ENCODE data around the gene RHCG. TPM values are rescaled to one million over a fixed set of nuclear protein-coding genes. Genes with fewer than 3 reads are reported as not detected.

RHCG gene
- total and polyA plus RNA-seq, 2 donors, result 0.13 to 0.16 TPM

DNA sequence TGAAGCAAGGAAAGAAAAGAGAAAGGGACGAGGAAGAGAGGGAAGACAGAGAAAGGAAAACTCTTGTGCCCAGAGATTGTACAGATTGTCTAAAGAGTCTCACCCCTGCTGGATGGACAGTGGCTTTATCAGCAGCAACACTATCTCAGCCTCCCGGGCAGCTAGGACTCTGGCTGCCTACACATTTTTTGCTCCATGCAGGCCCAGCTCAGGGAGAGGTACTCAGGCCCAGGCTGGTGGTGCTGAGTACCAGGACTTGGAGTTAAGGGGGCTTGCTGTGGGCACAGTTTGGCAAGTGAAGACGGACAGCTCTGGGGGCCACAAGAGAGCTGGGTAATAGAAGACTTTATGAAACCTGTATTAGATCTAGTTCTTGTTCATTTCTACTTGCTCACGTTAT lies 19.1 kb upstream of the RHCG start:
- H3K36me3 ChIP-seq (ENCODE audit: insufficient read depth), result no peaks in the 10 kb centered on the region
- H3K4me1 ChIP-seq (ENCODE audit: insufficient read depth), result no peaks in the 10 kb centered on the region
- WGBS, result 76% methylated on average over 4 of the region's 4 CpGs
- no peak overlapping the region for H3K27ac ChIP-seq (ENCODE audit: low read depth)
- DNase-seq (ENCODE audit: extremely low spot score), result no peak
- H3K4me3 ChIP-seq (ENCODE audit: low read depth, low read length), result no peak overlapping the region

DNA sequence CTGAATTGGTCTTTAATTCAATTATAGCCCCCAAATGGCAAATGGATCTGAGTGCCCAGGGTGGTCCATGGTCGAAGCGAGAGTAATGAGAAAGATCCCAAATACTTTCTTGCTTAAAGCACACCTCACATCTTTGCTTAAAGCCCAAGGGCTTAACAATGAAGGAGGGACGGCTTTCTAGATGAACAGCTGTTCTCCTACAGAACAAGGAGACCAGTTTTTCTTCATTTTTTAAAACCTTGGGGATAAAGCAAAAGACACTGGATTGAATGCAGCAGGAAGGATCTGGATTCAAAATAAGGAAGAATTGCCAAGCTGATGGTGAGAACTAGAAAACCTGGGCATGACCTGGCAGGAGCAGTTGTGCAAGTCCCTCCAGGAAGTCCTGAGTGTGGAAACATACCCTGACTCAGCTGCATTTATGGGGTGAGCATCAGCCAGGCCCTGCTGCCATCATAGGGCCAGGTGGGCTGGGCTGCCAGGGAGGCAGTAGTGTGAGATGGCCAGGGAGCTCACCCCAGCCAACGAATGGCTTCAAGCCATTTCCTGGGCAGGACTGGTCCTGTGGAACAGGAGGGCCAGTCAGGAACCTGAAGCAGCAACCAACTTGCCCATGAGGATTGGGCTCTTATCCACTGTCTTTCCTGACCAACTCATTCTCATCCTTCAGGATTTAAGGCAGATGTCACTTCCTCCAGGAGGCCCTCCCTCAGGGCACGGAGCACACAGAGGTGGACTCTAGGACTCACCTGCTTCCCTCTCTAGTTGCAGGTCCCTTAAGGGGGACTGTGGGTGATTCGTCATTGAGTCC lies 18.4 kb upstream of the RHCG start:
- 74% methylated on average over 6 of the region's 6 CpGs for WGBS

DNA sequence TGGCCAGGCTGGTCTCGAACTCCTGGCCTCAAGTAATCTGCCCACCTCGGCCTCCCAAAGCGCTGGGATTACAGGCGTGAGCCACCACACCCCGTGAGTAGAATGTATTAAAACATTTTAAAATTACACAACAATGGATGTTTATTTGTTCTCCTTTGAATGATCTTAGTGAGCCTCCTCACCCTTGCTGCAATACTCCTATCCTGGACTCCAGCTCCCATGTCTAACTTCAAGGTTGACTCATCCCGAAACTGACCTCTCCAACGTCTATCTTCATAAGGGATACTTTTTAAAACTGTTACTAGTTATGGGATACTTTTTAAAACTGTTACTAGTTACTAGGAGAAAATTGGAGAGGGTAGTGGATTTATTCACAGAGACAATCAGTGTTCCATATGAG lies 17.8 kb upstream of the RHCG start:
- Histone ChIP-seq H3K4me1 (ENCODE audit: insufficient read depth) (no peaks in the 10 kb centered on the region), H3K36me3 (ENCODE audit: insufficient read depth) (no peaks in the 10 kb centered on the region), H3K27ac (ENCODE audit: low read depth) (no peak overlapping the region), H3K4me3 (ENCODE audit: low read depth, low read length) (no peak overlapping the region)
- 88% methylated on average over 7 of the region's 7 CpGs for WGBS
- no peak for DNase-seq (ENCODE audit: extremely low spot score)

More for the DNA sequence above, 18.4 kb upstream of the RHCG start:
- Histone ChIP-seq H3K4me1 (ENCODE audit: insufficient read depth) (no peaks in the 10 kb centered on the region), H3K27ac (ENCODE audit: low read depth) (no peak overlapping the region), H3K4me3 (ENCODE audit: low read depth, low read length) (no peak overlapping the region), H3K36me3 (ENCODE audit: insufficient read depth) (no peaks in the 10 kb centered on the region)
- DNase-seq (ENCODE audit: extremely low spot score), result no peak

DNA sequence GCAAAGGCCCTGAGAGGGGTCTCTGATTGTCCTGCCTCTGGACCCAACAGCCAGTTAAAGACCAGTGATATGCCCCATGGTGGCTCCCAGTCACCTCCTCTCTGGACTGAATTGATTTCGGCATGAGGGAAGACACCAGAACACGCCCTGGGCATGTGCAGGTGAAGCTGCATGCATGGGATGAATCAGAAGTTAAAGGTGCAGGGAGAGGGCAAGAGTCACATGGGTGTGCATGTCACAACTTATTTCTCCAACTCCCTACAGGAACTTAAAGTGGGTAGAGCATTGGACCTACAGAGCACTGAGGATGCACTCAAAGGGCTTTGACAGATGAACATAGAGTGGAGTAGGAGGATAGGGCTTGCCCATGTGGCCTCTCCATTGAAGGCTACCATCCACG lies 16.9 kb upstream of the RHCG start:
- Histone ChIP-seq H3K36me3 (ENCODE audit: insufficient read depth) (no peaks in the 10 kb centered on the region), H3K4me3 (ENCODE audit: low read depth, low read length) (no peak overlapping the region), H3K27ac (ENCODE audit: low read depth) (no peak overlapping the region), H3K4me1 (ENCODE audit: insufficient read depth) (no peaks in the 10 kb centered on the region)
- WGBS, result 64% methylated on average over 3 of the region's 3 CpGs
- DNase-seq (ENCODE audit: extremely low spot score), result no peak

DNA sequence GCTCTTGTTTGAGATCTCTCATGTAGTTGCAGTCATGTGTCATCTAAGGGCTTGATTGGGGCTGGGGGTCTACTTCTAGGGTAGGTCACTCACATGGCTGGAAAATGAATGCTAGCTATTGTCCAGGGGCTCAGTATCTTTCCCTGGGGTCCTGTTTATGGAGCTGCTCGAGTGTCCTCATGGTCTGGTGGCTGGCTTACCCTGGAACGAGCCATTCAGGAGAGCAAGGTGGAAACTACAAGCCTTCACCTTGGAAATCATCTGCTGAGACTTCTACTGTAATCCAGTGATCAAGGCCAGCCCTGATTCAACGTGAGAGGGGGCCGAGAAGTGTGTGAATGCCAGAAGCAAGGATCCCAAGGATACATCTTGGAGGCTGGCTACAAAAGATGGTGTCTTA lies 16.2 kb upstream of the RHCG start:
- Histone ChIP-seq H3K4me1 (ENCODE audit: insufficient read depth) (no peaks in the 10 kb centered on the region), H3K27ac (ENCODE audit: low read depth) (no peak overlapping the region), H3K4me3 (ENCODE audit: low read depth, low read length) (no peak overlapping the region), H3K36me3 (ENCODE audit: insufficient read depth) (no peaks in the 10 kb centered on the region)
- 73% methylated on average over 4 of the region's 4 CpGs for WGBS
- no peak for DNase-seq (ENCODE audit: extremely low spot score)

DNA sequence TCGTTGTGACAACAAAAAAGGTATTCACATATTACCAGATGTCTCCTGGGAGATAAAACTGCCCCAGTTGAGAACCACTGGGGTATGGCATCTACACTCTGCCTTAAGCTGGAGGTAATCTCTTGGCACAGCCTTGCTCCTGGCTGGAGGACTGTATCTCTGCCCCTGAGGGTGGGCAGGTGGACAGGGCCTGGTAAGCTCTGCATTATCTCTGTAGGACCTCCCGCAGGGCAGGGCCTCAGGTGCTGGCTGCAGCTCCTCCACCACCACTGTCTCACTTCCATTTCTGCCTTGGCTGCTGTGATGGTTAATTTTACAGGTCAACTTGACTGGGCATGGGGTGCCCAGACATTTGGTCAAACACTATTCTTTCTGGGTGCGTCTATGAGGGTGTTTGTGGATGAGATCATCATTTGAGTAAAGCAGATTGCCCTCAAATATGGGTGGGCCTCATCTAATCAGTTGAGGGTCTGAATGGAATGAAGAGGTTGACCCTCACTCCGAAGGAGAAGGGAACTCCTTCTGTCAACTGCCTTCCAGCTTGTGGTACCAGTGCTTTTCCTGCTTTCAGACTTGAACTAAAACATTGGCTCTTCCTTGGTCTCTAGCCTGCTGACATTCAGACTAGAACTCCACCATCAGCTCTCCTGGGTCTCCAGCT lies 9.8 kb upstream of the RHCG start:
- no peak for DNase-seq (ENCODE audit: extremely low spot score)
- no peak overlapping the region for H3K27ac ChIP-seq (ENCODE audit: low read depth)
- 85% methylated on average over 4 of the region's 4 CpGs for WGBS
- no peaks in the 10 kb centered on the region for H3K4me1 ChIP-seq (ENCODE audit: insufficient read depth)
- H3K36me3 ChIP-seq (ENCODE audit: insufficient read depth), result no peaks in the 10 kb centered on the region
- H3K4me3 ChIP-seq (ENCODE audit: low read depth, low read length), result no peak overlapping the region

DNA sequence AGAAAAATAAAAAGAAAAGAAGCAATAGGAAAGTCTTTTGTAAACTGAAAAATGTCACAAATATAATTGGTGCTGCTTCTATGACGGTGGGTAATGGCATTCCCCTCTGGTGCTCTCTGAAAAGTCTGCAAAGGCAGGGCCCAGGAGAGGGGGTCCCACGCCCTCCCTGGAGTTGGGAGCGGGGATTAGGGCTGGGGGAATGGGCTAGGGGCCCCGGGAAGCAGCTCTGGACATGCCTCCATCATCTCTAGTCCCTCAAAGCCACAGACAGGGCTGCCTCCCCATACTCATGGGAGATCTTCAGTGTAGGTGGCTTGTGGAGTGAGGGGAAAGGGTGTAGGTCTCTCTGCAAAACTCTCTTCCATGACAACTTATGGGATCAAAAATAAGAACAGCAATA lies 7.8 kb upstream of the RHCG start:
- H3K4me3 ChIP-seq (ENCODE audit: low read depth, low read length), result no peak overlapping the region
- no peaks in the 10 kb centered on the region for H3K4me1 ChIP-seq (ENCODE audit: insufficient read depth)
- DNase-seq (ENCODE audit: extremely low spot score), result no peak
- no peak overlapping the region for H3K27ac ChIP-seq (ENCODE audit: low read depth)
- 73% methylated on average over 4 of the region's 4 CpGs for WGBS
- no peaks in the 10 kb centered on the region for H3K36me3 ChIP-seq (ENCODE audit: insufficient read depth)

DNA sequence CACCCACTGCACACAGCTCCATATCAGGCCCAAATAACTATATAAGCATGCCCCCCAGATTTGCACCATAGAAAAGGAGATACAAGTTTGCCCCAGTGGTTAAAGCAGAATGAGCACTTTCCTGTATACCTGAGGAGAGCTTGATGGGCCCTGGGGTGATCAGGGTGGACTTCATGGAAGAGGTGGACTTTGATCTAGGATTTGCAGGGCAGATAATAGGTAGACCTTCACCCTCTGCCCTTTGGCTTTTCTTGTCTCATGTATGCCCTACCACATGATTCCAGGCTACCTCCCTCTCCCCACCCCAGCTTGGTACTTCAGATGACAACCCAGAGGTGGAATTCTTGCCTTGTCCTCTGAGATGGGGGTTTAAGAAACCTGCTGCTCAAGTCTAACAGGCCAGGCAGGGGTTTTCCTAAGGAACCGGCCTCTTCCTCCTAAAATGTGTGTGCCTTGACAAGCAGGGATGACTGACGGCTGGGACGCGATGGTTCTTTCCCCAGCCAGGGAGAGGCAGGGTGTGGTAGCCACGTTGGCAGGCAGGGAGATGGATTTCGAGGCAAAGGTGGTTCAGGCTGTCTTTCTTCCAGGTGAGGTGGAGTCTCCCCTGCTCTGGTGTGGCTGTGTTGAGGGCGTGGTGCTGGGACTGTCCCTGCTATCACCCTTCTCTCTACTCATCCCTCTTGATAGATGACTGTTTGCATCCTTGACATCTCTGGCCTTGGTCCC lies 6.6 kb upstream of the RHCG start:
- H3K4me1 ChIP-seq (ENCODE audit: insufficient read depth), result no peaks in the 10 kb centered on the region
- WGBS, result 75% methylated on average over 7 of the region's 7 CpGs
- no peak overlapping the region for H3K4me3 ChIP-seq (ENCODE audit: low read depth, low read length)
- no peak for DNase-seq (ENCODE audit: extremely low spot score)
- H3K27ac ChIP-seq (ENCODE audit: low read depth), result no peak overlapping the region
- H3K36me3 ChIP-seq (ENCODE audit: insufficient read depth), result no peaks in the 10 kb centered on the region

DNA sequence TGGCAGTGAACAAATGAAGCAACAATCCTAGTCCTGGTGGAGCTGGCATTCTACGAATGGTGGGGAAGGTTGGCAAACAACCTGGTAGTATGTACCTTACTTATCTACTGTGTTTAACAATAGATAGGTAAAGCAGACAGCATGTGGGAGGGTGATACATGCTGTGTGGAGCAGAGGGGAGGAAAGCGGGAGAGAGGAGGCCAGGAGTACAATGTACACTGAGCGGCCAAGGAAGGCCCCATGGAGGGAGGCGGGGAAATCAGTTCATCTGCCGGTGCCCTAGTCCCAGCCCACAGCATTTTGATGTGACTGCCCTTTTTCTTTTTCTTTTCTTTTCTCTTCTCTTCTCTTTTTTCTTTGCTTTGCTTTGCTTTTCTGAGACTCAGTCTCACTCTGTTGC lies 5.3 kb upstream of the RHCG start:
- Histone ChIP-seq H3K4me1 (ENCODE audit: insufficient read depth) (no peaks in the 10 kb centered on the region), H3K27ac (ENCODE audit: low read depth) (no peak overlapping the region), H3K36me3 (ENCODE audit: insufficient read depth) (no peaks in the 10 kb centered on the region), H3K4me3 (ENCODE audit: low read depth, low read length) (no peak overlapping the region)
- WGBS, result 93% methylated on average over 5 of the region's 5 CpGs
- no peak for DNase-seq (ENCODE audit: extremely low spot score)

DNA sequence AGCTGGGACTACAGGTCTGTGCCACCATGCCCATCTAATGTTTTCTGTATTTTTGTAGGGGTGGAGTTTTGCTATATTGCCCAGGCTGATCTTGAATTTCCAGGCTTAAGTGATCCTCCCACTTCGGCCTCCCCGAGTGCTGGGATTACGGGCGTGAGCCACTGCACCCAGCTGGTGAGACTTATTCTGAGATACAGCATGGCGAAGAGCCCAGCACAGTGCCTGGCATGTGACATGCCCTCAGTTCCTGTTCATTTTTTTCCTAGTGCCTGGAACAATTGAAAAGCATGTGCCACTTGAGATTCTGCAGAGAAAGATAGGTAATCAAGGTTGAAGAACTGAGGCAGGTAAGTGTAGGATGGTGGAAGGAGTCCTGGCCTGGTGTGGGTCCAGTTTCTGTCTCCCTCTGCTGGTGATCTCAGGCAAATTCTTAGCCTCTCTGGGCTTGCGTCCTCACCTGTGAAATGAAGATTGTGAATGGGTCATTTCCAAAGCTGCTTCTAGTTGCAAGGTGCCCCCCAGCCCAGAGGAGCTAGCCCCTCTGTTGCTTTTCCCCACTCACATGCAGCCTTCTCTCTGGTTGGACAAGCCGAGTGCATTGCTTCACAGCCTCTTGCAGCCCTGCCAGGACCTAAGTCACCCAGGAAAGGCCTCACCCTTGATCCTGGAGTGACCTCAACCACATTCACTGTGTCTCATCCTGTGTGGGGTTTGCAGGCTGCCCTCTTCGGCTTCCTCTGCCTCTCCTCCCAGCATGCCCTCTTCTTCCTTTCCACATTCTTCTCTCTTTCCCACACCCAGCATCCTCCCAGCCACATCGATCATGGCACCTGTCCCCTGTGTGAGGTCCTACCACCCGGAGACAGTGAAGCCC lies 4.3 kb upstream of the RHCG start:
- 93% methylated on average over 10 of the region's 10 CpGs for WGBS
- Histone ChIP-seq H3K27ac (ENCODE audit: low read depth) (no peak overlapping the region), H3K4me1 (ENCODE audit: insufficient read depth) (peaks cover 2% of the 10 kb centered on the region), H3K4me3 (ENCODE audit: low read depth, low read length) (no peak overlapping the region), H3K36me3 (ENCODE audit: insufficient read depth) (no peaks in the 10 kb centered on the region)
- no peak for DNase-seq (ENCODE audit: extremely low spot score)

DNA sequence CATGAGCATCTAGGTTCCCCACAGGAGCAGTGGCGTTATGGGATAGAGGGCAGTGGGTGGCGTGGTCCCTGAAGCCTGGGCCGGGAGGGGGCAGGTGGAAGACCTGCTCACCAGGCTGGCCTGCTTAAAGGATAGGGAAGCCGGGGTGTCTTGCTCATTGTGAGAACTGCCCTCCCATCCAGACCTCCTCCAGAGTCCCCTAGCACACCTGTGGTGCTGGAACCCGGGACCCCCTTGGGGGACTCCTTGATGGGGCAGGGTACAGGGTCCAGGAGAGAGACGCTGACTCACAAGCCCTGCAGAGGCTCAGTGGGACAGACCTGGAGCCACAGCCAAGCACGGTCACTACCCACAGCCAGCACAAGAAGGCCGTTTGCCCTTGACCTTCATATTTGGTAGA lies 2.8 kb upstream of the RHCG start:
- no peak overlapping the region for H3K4me3 ChIP-seq (ENCODE audit: low read depth, low read length)
- WGBS, result 86% methylated on average over 8 of the region's 8 CpGs
- H3K27ac ChIP-seq (ENCODE audit: low read depth), result no peak overlapping the region
- no peak for DNase-seq (ENCODE audit: extremely low spot score)
- H3K36me3 ChIP-seq (ENCODE audit: insufficient read depth), result no peaks in the 10 kb centered on the region
- peaks cover 2% of the 10 kb centered on the region for H3K4me1 ChIP-seq (ENCODE audit: insufficient read depth)

DNA sequence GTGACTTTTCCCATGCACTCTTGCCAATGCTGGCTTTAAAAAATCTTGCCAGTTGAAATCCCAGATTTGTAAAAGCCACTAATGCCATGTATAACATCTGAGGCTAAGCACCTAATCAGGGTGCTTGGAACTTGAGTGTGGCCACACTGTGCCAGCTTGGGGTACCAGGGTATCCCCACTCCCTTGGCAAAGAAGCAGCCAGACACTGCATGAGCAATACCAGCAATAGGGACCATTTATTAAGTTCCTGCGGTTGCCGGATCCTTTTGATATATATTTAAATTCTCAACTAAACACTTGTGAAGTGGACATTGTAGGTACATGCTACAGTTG lies 2.2 kb upstream of the RHCG start:
- 18% methylated on average over 2 of the region's 2 CpGs for WGBS
- DNase-seq (ENCODE audit: extremely low spot score), result no peak
- Histone ChIP-seq H3K27ac (ENCODE audit: low read depth) (no peak overlapping the region), H3K36me3 (ENCODE audit: insufficient read depth) (no peaks in the 10 kb centered on the region), H3K4me1 (ENCODE audit: insufficient read depth) (peaks cover 2% of the 10 kb centered on the region), H3K4me3 (ENCODE audit: low read depth, low read length) (no peak overlapping the region)

DNA sequence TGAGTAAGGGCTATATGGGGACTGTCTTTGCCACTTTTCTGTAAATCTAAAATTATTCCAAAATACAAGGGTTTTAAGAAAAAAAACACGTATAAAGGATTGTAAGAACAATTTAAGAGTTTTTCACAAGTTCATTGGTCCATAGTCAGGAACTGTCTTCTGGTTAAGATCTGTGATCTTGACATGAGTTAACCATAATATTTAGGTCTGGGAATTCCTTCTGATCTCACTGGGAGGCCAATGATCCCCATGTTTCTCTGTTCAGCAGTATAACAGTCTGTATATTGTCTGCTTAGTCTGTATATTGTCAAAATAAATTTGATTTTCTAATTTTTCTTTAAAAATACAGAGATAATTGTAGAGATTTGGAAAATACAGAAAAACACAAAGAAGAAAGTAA lies 848 bp upstream of the RHCG start:
- no peak for DNase-seq (ENCODE audit: extremely low spot score)
- H3K27ac ChIP-seq (ENCODE audit: low read depth), result no peak overlapping the region
- peaks cover 2% of the 10 kb centered on the region for H3K4me1 ChIP-seq (ENCODE audit: insufficient read depth)
- no peaks in the 10 kb centered on the region for H3K36me3 ChIP-seq (ENCODE audit: insufficient read depth)
- WGBS, result 33% methylated on average over 1 of the region's 1 CpG
- no peak overlapping the region for H3K4me3 ChIP-seq (ENCODE audit: low read depth, low read length)

All from urinary bladder (tissue), 4 donors.